Fibroblast of lung (primary cell): ENCODE data around the gene KCNMA1. TPM values are rescaled to one million over a fixed set of nuclear protein-coding genes. Genes with fewer than 3 reads are reported as not detected.

Source experiments
- DNase-seq, 2 donors: peaks; one replicate each; pipeline versions ENCODE4 v3.0.0 to v3.0.0-alpha.2; 2010; ENCODE audit warnings: low read depth in 2 of 2
- H2AFZ ChIP-seq: 2 replicates; pipeline ENCODE4 v1.5.1; 2012; ENCODE audit warnings: low read length, control low read depth, inconsistent platforms
- H3K27ac ChIP-seq: 2 replicates; pipeline ENCODE4 v1.5.1; 2011; ENCODE audit warnings: low read length, control low read depth; ENCODE audit not compliant: insufficient read depth
- H3K27me3 ChIP-seq: 2 replicates; pipeline ENCODE4 v1.5.1; 2011; ENCODE audit warnings: mild to moderate bottlenecking, low read length; ENCODE audit not compliant: control insufficient read depth, insufficient read depth
- H3K36me3 ChIP-seq: 2 replicates; pipeline ENCODE4 v1.5.1; 2011; ENCODE audit warnings: low read length; ENCODE audit not compliant: control insufficient read depth, insufficient read depth
- H3K4me1 ChIP-seq: 2 replicates; pipeline ENCODE4 v1.5.1; 2011; ENCODE audit warnings: low read length; ENCODE audit not compliant: control insufficient read depth, insufficient read depth; ENCODE audit errors: extremely low read depth
- H3K4me2 ChIP-seq: 2 replicates; pipeline ENCODE4 v1.5.1; 2011; ENCODE audit warnings: low read length, control low read depth; ENCODE audit not compliant: insufficient read depth; ENCODE audit errors: extremely low read depth
- H3K4me3 ChIP-seq, 4 experiments: fragments of 200-600 bp in 1 of 4; sonication (generic) in 1 of 4; replicated peaks in 1 of 4; 2 replicates each; pipeline ENCODE4 v1.5.1; 2011 to 2016; ENCODE audit warnings: low read length in 4 of 4, low read depth in 3 of 4, mild to moderate bottlenecking in 3 of 4, control low read depth in 2 of 4, inconsistent platforms in 1 of 4, mixed read lengths in 1 of 4; ENCODE audit not compliant: insufficient read depth in 1 of 4; ENCODE audit errors: control extremely low read depth in 1 of 4
- H3K79me2 ChIP-seq: 2 replicates; pipeline ENCODE4 v1.5.1; 2012; ENCODE audit warnings: mild to moderate bottlenecking, low read length, inconsistent platforms; ENCODE audit not compliant: control insufficient read depth, insufficient read depth
- H3K9ac ChIP-seq: 2 replicates; pipeline ENCODE4 v1.5.1; 2011; ENCODE audit warnings: mild to moderate bottlenecking, low read length, control low read depth; ENCODE audit not compliant: insufficient read depth
- H3K9me3 ChIP-seq: 2 replicates; pipeline ENCODE4 v1.5.1; 2012; ENCODE audit warnings: low read depth, low read length; ENCODE audit not compliant: control insufficient read depth, insufficient read depth
- H4K20me1 ChIP-seq: 2 replicates; pipeline ENCODE4 v1.5.1; 2011; ENCODE audit warnings: low read length; ENCODE audit not compliant: control insufficient read depth, insufficient read depth; ENCODE audit errors: extremely low read depth
- CTCF ChIP-seq, 2 donors: IDR thresholded peaks in 1 of 2; conservative IDR thresholded peaks in 1 of 2; 1 replicate in 1 of 2; 2 replicates in 1 of 2; pipeline ENCODE4 v1.5.1; 2011 to 2012; ENCODE audit warnings: low read length in 2 of 2, control low read depth in 1 of 2, inconsistent platforms in 1 of 2, low read depth in 1 of 2, mild to moderate bottlenecking in 1 of 2
- EZH2 ChIP-seq: IDR thresholded peaks from 2 replicates; pipeline ENCODE4 v1.5.1; 2012; ENCODE audit warnings: low read length, control low read depth, mild to moderate bottlenecking; ENCODE audit errors: missing control alignments
- polyA plus RNA-seq, 2 donors: library from polyadenylated mRNA; depleted of rRNA in 1 of 2; stranded (reverse) in 1 of 2; unstranded in 1 of 2; fragments of >200 nt; gene quantifications; 2 replicates each; pipeline ENCODE4 v1.2.1, GENCODE V29; 2011 to 2012; ENCODE audit warnings: missing spikeins in 1 of 2
- total RNA-seq: library from RNA; depleted of rRNA; stranded (reverse); fragments of >200 nt; gene quantifications from 2 replicates; pipeline ENCODE4 v1.2.1, GENCODE V29; 2014

KCNMA1 gene
- total and polyA plus RNA-seq, 2 donors (not counting 1 experiment from before 2014, with no cell fraction given), result 31.0 to 138 TPM

- H3K4me1 ChIP-seq, result no peaks in the 10 kb centered on the region
- no peak overlapping the region for H3K27ac ChIP-seq
- DNase-seq, result no peak
- no peak overlapping the region for H2AFZ ChIP-seq
- no peak overlapping the region for H3K4me2 ChIP-seq
- no peaks in the 10 kb centered on the region for H4K20me1 ChIP-seq
- H3K4me3 ChIP-seq, result no peak overlapping the region
- H3K9me3 ChIP-seq, result no peaks in the 10 kb centered on the region
- no peaks in the 10 kb centered on the region for H3K27me3 ChIP-seq
- H3K79me2 ChIP-seq, result no peaks in the 10 kb centered on the region
- no peak for TF ChIP-seq CTCF (conservative IDR thresholded peaks at IDR 0.05 in 1 of 2, IDR thresholded peaks at IDR 0.05 in 1 of 2; ENCODE audit: low read depth in 1 of 2, low read length in 2 of 2)
- no peak for TF ChIP-seq EZH2
- H3K36me3 ChIP-seq, result no peaks in the 10 kb centered on the region
- no peak overlapping the region for H3K9ac ChIP-seq
These were observed 89.5 kb downstream of the KCNMA1 start for GRCh38 chr10:77548157-77548556.

DNA sequence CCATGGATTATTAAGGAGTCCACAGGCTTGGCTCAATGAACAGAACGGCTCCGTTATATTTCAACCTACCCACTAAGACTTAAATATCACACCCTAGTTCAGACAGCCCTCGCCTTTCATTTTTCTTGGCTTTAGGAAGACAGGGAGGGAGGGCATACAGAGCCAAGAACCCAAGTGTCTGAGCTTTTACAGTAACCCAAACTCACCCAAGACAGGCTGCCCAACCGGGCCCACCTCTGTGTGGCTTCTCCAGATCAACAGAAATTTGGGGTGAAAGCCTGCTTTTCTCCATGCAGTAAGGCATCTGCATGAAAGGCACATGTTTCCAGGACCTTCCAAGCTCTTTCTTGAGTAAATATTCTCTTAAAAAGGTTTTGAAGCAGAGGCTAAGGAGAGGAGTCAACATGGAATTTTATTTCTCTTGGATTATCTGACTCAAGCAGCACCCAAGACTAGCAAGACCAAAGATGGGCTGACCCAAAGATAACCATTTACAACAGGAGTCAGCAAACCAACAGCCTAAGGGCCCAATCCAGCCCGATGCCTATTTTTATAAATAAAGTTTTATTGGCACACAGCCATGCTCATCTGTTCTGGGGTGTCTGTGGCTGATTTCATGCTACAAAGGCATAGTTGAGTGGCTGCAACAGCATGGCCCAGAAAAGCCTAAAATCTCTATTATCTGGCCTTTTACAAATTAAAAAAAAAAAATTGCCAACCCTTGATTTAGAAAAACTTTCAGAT is 90.1 kb downstream of the KCNMA1 start:
- no peaks in the 10 kb centered on the region for H3K9me3 ChIP-seq
- H3K27ac ChIP-seq, result no peak overlapping the region
- H3K4me3 ChIP-seq, result no peak overlapping the region
- no peaks in the 10 kb centered on the region for H3K27me3 ChIP-seq
- no peaks in the 10 kb centered on the region for H3K4me1 ChIP-seq
- no peak overlapping the region for H2AFZ ChIP-seq
- no peaks in the 10 kb centered on the region for H3K36me3 ChIP-seq
- H4K20me1 ChIP-seq, result no peaks in the 10 kb centered on the region
- no peaks in the 10 kb centered on the region for H3K79me2 ChIP-seq
- no peak overlapping the region for H3K4me2 ChIP-seq
- DNase-seq, result no peak
- H3K9ac ChIP-seq, result no peak overlapping the region
- no peak for TF ChIP-seq EZH2
- TF ChIP-seq CTCF (conservative IDR thresholded peaks at IDR 0.05 in 1 of 2, IDR thresholded peaks at IDR 0.05 in 1 of 2; ENCODE audit: low read depth in 1 of 2, low read length in 2 of 2), result no peak

DNA sequence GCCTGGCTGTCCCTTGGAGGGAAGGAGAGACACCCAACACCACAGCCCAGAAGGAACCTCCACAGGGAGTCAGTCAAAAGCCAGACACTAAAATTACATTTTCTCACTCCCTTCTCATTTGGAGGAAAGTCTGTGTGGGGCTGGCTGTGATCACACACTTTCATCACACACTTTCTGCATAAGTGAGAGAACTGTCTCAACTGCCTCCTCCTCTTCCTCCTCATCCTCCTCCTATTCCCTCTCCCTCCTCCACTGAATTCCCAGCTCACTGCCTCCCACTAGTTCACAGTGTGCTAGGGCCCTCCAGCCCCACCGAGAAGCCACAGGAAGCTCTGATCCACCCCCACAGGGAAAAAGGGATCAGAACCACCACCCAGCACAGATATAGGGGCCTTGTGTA is 91.6 kb downstream of the KCNMA1 start:
- Histone ChIP-seq H4K20me1 (no peaks in the 10 kb centered on the region), H3K4me2 (no peak overlapping the region)

More for the DNA sequence above, 91.6 kb downstream of the KCNMA1 start:
- Histone ChIP-seq H3K27ac (no peak overlapping the region), H3K79me2 (no peaks in the 10 kb centered on the region), H3K9ac (no peak overlapping the region), H3K4me3 (no peak overlapping the region), H2AFZ (no peak overlapping the region), H3K4me1 (no peaks in the 10 kb centered on the region), H3K9me3 (no peaks in the 10 kb centered on the region), H3K36me3 (no peaks in the 10 kb centered on the region), H3K27me3 (no peaks in the 10 kb centered on the region)
- TF ChIP-seq EZH2, result no peak
- TF ChIP-seq CTCF (conservative IDR thresholded peaks at IDR 0.05 in 1 of 2, IDR thresholded peaks at IDR 0.05 in 1 of 2; ENCODE audit: low read depth in 1 of 2, low read length in 2 of 2), result no peak
- no peak for DNase-seq
